Stimulated activated CD4-positive, alpha-beta T cell treated with anti-CD3 and anti-CD28 coated beads, TNF-alpha, amount 100 ng/mL, for 24 hours (primary cell): ENCODE data around the gene OPCML.

Experiments
- DNase-seq, 3 experiments: peaks; one replicate each; pipeline ENCODE4 v3.0.0-alpha.2; 2020; ENCODE audit warnings: low read depth in 3 of 3

Gene OPCML

GRCh38 chr11:133133606-133134005 lies 398.7 kb downstream of the OPCML start:
- no peak for DNase-seq

- DNase-seq = no peak
These were observed 399.3 kb downstream of the OPCML start for GRCh38 chr11:133133050-133133449.

- DNase-seq = no peak
These were observed 404.6 kb downstream of the OPCML start for GRCh38 chr11:133127741-133128140.

- DNase-seq = no peak
These were observed 408.5 kb downstream of the OPCML start for GRCh38 chr11:133123796-133124195.

GRCh38 chr11:133123366-133123765 lies 408.9 kb downstream of the OPCML start:
- DNase-seq = no peak

- no peak for DNase-seq
These were observed 410.0 kb downstream of the OPCML start for GRCh38 chr11:133122256-133122655.

GRCh38 chr11:133118563-133119268 lies 413.6 kb downstream of the OPCML start:
- DNase-seq = no peak

- no peak for DNase-seq
These were observed 417.2 kb downstream of the OPCML start for GRCh38 chr11:133115099-133115498.

GRCh38 chr11:133107763-133108162 lies 424.5 kb downstream of the OPCML start:
- DNase-seq = no peak

GRCh38 chr11:133107136-133107535 lies 425.2 kb downstream of the OPCML start:
- DNase-seq = no peak

- DNase-seq = no peak
These were observed 425.9 kb downstream of the OPCML start for GRCh38 chr11:133106417-133106816.

- no peak for DNase-seq
These were observed 428.1 kb downstream of the OPCML start for GRCh38 chr11:133104009-133104744.

- DNase-seq = no peak
These were observed 435.3 kb downstream of the OPCML start for GRCh38 chr11:133096981-133097380.

GRCh38 chr11:133086518-133086917 lies 445.8 kb downstream of the OPCML start:
- DNase-seq = no peak

- peak; percentile 2 to 58 (median 38) for DNase-seq
These were observed 449.3 kb downstream of the OPCML start for GRCh38 chr11:133082841-133083488.

GRCh38 chr11:133082453-133082781 lies 449.9 kb downstream of the OPCML start:
- DNase-seq = peak in 1 of 3 experiments; percentile 13

- no peak for DNase-seq
These were observed 450.4 kb downstream of the OPCML start for GRCh38 chr11:133081730-133082452.

- no peak for DNase-seq
These were observed 451.3 kb downstream of the OPCML start for GRCh38 chr11:133081020-133081419.

GRCh38 chr11:133078591-133079404 lies 453.5 kb downstream of the OPCML start:
- peak in 1 of 3 experiments; percentile 15 for DNase-seq

GRCh38 chr11:133078012-133078411 lies 454.3 kb downstream of the OPCML start:
- DNase-seq = no peak

GRCh38 chr11:133075351-133075750 lies 456.9 kb downstream of the OPCML start:
- DNase-seq = no peak
